Kidney glomerular epithelial cell (primary cell): ENCODE measurements around the gene FAM204A.

ENCODE experiments used
- DNase-seq: peaks from one replicate; lab custom pipeline; 2025; lab: John Stamatoyannopoulos, UW

Gene FAM204A

DNA sequence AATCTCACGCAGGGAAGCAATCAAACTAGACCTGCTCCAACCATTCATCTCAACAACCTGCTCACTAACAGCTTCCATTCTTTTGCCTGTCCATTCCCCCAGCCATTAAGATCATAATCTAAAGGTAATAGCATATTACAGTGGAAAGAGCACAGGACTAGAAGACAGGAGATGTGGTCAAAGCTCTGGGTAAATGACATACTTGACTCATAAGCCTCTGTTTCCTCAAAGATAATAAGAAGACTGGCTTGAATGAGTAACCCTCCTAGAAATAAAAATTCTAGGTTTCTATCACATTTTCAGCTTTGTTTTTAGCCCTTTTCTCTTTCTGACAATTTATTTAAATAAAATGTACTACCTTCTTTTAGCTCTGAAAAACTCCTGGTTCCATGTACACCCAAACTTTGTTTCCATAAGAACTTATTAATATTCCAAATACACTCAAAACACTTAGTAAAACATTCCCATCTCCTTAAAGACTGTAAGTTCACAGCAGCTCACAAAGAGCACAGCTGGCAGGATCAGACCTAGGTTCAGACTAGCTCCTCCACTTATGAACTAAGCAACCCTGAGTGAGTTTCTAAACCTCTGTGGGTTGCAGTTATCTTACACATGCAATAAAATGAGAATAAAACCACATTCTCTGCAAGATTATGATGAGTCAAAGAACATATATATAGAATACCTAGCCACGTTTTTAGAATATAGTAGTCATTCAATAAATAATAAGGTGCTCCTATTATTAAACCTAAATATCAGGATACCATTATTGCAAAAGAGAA, 11.6 kb downstream of the FAM204A start:
- DNase-seq = no peak

DNA sequence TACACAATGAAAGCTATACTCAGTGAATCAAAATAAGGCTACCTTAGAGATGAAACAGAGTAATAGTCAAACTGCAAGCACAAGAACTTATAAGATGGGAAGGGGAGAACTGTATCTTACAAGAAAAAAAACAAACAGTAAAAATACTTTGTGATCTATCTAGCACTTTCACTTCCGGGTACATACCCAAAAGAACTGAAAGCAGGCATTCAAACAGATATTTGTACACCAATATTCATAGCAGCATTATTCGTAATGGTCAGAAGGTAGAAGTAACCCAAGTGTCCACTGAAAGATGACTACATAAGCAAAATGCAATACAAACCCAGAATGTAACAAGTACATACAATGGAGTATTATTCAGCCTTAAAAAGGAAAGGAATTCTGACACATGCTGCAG, 18.0 kb downstream of the FAM204A start:
- DNase-seq = no peak

DNA sequence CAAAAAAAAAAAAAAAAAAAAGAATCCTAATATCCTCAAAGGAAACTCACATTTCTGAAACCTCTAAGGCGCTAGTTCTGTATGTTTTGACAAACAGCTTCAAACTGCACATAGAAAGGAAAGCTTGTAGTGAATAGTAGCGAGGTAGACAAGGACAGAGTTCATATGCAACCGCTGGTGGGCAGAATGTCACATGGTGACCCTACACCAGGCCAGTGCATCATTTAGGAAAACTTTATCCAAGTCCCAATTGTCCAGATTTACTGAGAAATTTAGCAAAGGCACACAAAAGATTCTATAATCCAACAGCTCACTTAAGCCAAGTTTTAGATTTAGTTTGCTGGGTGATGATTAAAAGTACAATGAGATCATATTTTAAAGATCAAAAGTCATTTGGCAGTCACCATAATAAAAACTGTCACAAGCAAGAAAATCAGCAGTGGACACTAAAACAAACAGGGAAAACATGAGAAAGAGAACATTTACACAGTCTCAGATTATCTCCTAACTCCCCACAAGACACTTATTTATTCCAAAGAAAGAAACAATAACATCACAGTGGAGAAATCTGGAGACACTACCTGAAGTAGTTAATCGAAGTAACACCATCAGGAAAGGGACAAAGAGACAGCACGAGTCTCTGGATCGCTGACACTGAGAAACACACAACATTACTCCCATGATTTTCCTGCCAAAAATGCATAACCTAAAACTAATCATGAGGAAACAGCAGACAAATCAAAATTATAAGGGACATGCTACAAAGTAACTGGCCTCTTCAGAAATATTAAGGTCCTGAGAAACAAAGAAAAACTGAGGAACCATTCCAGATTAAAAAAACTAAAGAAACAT, 20.2 kb downstream of the FAM204A start:
- DNase-seq = no peak

DNA sequence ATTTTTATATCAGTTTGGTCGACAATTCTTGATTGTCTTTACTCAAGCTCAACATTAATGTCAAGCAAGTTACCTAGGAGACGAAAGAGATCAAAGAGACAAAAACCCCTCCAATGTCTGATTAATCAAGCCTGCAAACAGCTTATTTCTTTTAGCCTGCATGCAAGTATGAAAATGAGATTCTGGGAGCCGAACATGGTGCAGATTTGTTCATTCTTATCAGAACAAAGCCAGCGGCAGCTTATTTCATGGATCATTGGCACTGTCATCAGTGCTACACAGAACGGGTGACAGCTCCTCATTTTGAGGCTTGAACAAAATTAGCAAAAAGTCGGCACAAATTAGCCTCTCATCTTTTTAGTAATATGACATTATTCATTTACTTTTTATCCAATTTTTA, 26.5 kb downstream of the FAM204A start:
- DNase-seq = no peak

DNA sequence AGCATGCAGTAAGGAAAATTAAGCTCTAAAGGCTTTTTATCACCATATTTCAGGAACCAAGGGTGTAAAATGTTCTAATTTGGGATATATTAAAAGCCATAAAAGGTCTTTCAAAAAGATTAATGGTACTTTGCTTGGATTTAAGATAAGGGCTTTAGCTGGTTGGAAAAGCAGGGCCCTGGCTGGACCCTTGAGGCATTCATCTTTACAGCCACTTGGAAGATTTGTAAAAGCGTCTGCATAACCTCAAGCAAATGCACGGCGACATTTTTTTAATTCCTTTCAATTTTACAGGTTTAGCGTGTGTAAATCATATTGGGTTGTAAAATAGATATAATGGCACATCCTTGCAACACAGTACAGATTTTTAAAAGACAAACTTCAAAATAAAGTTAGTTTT, 27.2 kb downstream of the FAM204A start:
- DNase-seq = no peak

DNA sequence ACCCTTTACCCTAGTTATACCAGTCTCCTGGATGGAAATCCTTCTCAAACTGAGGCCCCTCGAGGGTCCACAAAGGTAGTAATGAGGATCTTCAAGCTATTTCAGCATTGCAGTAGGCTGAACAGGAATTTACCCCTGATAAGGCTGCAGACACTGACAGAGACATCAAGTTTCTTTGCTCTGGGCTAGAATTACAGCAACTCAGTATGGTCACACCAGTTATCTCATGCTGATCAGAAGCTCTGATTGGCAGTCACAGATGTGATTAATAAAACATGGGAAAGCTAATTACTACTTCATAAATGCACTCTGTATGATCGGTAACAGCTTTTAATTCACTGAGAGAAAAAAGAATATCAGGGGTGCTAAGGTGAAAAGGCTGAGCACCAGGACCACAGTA, 30.6 kb downstream of the FAM204A start:
- DNase-seq = no peak

DNA sequence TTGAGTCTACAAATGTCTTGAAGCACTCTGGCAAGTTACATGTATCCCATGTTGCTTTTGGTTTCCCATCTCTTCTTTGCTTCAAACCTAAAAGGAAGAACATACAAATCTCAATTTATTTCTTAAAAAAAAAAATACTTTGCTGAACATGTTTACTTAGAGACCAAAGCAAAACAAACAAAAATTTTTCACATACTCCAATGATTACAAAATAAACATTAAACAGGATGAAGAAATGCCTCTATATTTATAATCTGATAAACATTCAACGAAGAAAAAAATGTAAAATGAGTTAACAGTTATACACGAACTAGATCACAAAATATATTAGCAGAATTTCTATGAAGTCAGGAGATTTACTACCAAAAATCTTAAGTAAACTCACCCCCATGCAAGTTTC, 31.3 kb downstream of the FAM204A start:
- no peak for DNase-seq

DNA sequence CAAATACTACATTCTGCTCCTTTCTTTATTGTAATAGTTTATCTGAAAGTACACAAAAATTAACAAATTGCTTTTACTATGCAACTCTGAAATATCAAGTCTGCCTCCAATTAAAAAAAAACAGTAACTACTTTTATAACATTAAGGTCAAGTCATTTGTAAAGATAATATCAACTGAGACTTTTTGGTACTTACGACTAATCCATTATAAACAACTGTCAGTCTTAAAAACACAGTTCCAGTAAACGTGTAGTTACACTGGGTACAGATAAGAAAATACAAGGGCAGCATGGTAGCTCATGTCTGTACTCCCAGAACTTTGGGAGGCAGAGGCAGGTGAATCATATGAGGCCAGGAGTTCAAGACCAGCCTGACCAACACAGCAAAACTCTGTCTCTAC, 32.2 kb downstream of the FAM204A start:
- DNase-seq = no peak

DNA sequence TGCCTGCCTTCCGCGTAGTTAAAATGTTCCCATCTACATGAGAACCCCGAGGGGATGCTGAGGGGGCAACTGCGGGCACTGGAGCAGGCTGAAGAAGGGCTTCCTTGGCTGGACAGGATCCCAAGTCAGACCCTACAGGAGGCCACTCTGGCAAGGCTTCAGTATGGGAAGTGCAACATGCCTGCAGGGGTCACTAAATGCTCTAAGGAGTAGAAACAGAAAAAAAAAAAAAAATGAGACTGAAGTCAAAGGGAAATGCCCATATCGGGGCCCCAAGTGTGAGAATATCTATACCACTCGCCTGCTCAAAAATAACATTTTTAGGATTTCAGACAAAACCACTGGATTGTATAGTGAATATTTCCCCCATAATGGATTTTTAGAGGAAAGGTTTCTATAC, 33.5 kb downstream of the FAM204A start:
- no peak for DNase-seq

DNA sequence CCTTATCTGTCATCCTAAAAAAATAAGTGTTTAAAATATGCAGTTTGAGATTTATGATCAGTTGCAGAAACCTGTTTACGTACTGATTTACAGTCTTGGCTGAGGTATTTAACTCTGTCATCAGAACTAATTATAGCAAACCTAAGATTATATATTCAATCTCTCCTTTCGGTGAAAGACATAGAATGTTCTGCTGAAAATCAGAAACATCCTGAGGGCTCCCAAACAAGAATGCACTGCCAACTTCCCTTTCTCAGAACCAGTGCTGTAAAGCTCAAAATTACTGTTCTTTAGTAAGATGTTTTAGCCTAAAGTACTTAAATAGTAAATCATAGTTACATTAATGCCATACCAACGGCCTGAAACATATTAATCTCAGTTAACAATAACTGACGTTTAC, 34.3 kb downstream of the FAM204A start:
- no peak for DNase-seq

DNA sequence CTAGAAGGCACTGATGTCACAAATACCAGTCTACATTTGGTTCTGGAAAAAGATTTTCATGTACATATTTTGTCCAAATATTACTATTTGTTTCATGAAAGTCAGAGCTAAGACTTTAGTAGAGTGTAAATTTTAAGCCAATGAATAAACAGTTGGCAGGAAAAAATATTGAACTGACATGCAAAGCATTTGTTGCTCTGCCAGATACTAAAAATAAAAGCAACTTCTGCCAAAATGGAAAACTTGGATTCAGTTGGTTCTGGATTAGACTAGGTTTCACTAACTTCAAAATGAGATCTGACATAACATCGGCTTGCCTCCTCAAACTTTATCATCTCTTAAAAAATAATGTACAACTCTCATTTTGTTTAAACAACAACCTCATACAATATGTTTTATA, 34.9 kb downstream of the FAM204A start:
- DNase-seq = no peak

DNA sequence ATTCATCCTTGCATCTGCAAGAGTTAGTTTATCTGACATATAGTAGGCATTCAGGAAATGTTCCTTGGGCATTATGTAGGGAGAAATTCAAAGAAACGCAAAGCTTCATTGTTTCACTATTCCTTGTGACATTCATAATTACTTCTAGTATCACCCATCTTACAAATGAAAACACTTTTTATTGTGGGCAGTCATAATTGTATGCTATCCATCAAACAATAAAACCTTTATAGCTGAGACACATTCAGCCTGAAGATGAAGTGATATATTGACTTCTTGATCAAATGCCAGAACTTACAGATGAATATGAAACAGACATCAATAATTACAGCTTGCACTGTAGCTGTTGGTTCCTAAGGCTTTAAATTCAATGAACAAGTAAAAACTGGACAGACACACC, 36.4 kb downstream of the FAM204A start:
- DNase-seq = no peak

DNA sequence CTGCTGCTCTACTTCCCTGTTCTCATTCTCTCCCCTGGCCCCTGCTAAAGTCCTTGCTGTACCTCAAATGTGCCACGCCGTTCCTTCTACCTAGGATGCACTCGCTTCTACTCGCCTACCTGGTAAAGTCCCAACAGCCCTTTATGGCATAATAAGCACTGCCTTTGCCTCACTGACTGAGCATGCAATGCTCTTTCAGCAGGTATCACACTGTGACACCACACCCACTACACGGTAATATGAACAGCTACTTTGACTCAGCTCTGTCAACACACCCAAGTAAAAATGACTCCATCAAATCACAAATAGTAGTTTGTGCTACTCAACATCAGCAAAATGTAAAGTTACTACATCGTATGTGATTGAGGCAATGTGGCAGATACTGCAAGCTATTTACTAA, 37.6 kb downstream of the FAM204A start:
- no peak for DNase-seq

DNA sequence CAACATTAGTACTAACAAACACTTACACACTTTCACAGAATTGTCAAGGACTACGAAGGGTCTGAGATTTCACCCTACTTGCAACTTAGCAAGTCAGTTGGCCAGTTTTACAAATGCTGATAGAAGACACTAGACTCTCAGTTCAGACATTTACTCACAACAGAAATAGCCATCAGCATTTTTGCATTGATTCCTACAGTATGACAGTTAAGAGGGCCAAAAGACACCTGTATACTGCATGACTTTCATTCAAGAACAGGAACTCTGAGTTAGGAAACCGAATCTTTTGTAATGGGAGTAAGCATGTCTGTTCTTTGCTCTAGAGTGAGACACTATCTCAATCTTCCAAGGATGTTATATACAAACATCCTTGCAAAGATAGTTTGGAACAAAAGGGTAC, 40.9 kb downstream of the FAM204A start:
- DNase-seq = no peak

DNA sequence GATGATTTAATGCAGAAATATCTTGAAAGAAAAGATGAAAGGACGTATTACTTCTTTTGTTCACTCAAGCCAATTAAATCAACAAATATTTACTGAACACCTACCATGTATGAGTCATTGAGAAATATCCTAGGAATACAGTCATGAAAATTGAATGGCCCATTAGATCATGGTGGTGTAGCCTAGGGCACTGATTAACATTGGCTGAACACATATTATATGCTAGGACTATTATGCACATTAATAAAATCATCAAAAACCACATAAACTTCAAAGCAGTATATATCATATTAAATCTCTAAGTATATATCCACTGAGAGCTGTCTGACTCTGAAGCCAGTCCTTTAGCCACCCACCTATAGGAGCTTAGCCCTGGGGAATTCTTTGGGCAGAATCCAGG, 41.8 kb downstream of the FAM204A start:
- peak; percentile 18 for DNase-seq

DNA sequence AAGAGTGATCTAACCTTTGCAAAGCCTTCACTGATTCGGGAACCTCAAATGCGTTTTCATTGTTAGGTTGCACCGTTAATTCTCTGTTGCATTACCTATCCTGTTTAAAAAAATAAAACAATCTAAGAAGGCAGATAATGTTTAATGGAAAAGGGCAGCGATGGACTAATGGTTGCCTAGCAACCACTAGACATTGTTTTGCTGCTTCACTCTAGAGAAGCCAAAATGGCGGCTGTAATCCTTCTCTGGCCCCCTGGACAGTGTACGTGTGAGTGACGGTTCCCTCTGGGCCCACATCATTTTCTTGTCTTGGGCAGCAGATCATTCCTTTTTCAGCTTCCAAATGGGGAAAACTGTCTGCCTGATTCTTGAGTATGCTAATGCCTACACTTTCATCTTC, 43.3 kb downstream of the FAM204A start:
- DNase-seq = no peak

DNA sequence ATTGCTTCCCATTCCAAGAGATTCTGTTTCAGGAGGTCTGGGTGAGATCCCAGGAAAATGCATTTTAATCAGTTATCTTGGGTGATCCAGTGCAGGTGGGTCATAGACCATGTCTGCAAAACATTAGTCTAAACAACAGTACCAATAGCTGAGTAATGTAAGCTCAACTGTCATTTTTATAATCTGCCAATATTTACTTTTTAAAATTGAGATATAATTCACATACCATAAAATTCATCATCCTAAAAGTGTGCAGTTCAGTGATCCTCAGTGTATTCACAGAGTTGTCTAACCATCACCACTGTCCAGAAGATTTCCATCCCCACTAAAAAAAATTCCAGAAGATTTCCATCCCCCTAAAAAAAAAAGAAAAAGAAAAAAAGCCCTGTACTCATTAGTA, 51.0 kb downstream of the FAM204A start:
- no peak for DNase-seq

DNA sequence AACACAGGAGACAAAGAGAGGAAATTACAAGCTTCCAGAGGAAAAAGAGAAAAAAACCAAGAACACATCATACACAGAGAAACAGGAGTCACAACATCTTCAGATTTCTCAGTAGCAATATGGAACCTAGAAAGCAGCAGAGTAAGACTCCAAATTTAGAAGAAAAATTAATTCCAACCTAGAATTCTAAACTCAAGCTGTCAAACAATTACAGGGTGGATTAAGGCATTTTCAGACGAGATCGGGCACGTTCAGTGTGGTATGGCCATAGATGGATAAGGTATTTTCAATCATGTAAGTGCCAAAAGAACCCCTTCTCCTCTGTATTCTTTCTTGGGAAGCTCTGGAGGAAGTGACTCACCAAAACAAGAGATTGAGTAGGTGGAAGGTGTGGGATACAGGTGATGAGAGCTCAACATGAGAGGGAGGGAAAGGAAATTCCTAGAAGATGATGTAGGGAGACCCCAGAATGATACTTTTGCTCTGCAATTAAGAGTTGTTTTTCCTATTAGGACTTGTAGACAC, 51.6 kb downstream of the FAM204A start:
- DNase-seq = no peak

DNA sequence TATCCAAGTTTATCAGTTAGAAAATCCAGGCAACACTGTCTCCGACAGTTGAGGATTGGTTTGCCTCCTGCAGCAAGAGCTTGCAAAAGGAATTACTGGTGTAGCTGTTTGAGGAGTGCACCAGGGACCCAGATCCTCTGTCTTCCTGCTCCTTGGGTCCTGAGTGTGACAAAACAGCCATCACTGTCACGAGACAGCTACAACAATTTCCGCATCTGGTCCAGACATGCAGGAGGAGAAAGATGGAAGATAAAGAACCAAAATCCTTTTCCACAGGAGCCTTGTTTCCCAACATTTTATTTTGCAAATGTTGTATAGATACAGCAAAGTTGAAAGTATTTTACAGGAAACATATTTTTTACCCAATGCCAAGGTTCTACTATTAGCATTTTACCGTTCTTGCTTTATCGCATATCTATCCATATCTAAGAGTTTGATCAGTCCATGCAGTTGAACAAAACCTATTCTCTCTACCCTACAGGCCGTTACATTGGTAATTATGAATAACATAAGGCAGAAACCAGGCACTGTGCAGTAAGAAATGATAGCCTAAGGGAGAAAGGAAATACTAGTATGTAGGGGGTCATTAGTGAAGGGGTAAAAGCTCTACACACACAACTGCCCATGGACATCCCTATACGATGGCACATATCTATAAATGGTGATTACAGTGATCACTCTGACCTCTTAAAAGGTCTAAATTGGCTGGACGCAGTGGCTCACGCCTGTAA, 54.9 kb downstream of the FAM204A start:
- no peak for DNase-seq

DNA sequence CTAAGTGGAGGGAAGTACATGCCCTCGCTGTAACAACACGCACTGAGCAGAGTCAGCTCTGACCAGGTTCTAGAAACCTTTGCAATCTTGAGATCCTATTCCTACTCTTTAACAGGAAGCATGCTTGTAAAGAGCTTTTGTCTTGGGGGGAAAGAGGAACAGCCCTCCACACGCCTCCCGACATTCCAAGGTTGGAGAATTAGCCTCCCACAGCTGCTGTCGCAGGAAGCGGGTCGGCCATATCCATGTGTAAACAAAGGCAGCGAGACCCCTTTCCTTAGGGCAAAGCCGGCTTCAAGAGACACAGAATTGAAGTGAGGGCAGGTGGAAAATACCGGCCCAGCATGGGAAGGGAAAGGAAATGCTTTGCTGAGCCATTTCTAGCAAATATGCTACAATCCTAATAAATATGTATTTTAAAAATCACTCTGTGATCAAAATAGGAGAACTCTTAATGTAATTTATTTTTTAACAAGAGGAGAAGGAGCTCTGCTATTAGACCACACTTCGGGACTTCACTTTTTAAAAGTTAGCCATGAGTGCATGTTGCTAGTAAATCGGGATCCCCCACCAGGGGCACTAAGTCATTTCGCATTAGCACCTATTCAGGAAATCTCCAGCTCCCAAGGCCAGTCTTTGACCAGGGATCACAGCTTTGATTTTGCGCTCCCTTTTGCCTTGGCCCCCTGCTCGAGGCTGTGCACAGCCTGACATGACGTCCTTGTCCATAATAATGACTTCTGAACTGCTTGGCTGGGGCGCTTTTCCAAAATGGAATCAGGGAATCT, 55.9 kb downstream of the FAM204A start:
- no peak for DNase-seq

DNA sequence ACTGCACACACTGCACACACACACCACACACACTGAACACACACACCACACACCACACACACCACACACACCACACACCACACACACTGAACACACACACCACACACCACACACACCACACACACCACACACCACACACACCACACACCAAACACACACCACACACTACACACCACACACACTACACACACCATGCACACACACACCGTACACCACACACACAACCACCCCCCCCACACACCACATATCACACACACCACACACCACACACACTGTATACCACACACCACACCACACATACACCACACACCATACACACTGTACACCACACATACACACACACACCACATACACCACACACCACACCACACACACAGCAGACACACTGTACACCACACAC, 59.5 kb downstream of the FAM204A start:
- DNase-seq = no peak

DNA sequence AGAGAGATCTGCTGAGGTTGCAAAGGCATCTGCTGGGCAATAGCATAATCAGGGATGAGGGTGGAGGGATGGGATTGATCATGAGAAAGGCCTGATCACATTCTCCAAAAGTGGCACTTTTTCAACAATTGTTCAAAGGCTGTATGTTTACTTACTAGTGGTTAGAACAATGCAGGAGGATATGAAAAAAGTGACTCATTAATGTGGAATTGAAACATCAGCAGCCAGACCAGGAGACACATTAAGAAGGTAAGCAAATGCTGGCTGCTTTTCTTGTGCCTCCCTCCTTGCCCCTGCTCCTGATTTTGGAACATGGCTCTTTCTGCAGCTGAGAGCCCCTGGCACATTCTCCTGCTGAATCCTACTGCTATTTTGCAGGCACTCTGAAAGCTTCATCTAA, 63.5 kb downstream of the FAM204A start:
- DNase-seq = peak; percentile 39
